ENCODE results near the gene RIPOR1. TPM values are rescaled to one million over a fixed set of nuclear protein-coding genes. Genes with fewer than 3 reads are reported as not detected.
A peak's percentile ranks its signal among the peaks of the same experiment; 100 is the strongest.
"Not testable (repeated sequence)": the region's sequence is repeated elsewhere in the genome, so short reads cannot be mapped to it uniquely, and the experiment has no call there.

RIPOR1 gene
- total RNA-seq, 1 donor from 2014 or later, result 181 TPM

DNA sequence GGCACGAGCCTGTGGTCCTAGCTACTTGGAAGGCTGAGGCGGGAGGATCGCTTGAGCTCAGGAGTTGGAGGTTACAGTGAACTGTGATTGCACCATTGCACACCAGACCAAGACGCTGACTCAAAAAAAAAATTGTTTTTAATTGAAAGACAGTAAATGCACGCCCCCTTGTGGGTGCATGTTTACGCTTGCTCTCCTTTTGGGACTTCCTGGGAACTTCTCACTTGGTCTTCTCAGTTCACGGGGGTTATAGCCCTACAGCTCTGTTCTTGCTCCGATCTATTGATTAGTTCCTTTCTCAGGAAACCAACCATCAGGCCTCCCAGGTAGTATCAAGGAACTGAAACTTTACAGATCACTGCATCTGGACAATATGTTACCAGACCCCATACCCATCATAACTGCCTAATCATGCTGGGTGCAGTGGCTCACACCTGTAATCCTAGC is 14.2 kb upstream of the RIPOR1 start:
- peak; percentile 72 for DNase-seq (ENCODE audit: extremely low read depth, low read depth, low spot score)

DNA sequence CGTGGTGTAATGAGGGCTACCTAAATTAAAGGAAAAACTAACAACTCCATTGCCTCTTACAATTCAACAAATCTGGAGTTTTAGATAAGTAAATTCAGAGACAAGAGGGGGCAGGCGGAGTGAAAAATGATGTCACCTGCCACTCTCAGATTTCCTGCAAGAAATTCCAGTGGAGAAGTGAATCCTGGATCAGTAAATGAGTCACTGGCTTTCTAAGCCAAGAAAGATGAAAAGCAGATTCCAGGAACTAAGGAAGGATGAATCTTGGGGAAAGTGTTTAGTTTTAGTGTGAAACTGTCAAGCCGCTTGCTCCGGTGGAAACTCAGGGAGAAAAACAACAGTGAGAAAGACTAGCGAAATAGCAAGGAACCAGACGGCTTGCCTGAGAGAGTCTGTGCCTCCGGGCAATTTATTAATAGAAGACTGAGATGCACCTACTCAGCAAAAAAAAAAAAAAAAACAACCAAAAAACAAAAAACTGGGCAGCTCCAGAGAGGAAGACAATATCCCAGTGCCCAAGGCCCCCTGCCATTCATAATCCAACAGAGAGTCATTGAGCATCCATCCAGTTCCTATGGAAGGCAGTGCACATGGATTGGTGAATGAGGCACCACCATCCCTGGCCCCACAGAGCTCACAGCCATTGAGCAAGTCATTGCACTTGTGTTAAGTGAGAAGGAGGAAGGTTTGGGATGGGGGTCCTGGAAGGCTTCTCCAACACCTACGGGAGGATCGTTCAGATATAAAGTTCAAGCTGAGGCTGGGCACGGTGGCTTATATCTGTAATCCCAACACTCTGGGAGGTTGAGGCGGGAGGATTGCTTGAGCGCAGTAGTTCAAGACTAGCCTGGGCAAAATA is 12.1 kb upstream of the RIPOR1 start:
- DNase-seq (ENCODE audit: extremely low read depth, low read depth, low spot score), result no peak

DNA sequence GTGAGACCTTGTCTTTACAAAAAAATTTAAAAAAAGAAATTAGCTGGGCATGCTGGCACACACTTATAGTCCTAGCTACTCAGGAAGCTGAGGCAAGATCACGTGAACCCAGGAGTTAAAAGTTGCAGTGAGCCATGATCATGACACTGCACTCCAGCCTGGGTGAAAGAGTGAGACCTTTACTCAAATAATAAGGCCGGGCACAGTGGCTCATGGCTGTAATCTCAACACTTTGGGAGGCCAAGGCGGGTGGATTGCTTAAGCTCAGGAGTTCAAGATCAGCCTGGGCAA is 11.5 kb upstream of the RIPOR1 start:
- no peak for DNase-seq (ENCODE audit: extremely low read depth, low read depth, low spot score)

DNA sequence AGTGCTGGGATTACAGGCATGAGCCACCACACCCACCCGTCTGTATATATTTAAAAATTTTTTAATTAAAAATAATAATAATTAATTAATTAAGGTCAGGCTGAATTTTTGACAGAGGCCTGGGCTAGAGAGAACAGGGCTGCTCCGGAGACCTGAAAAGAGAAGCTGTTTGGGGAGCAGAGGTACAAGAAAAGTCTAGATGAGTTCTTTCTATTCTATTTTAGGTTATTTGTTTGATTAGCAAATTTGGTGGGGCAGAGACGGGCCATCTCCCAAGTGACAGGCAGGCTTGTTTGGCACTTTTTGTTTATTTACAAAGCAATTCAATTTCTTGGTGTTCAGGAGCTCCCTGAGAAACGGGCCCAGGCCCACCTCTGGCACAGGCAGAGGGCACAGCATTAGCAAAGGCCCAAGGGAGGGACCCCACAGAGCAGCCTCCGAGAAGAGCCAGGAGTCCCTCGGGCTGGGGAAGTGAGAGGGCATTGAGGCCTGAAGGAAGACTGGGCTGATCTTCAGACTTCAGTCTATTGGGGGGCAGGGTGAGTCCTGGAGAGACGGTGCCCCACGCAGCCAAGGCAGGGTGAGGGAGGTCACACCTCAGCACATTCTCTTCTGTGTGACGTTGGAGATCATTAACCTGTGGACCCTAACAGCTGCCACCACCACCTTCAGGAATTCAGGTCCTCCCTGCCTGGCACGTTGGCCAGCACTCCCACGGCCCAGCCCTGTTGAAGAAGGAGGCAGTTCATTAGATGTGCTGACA is 10.8 kb upstream of the RIPOR1 start:
- DNase-seq (ENCODE audit: extremely low read depth, low read depth, low spot score), result no peak

DNA sequence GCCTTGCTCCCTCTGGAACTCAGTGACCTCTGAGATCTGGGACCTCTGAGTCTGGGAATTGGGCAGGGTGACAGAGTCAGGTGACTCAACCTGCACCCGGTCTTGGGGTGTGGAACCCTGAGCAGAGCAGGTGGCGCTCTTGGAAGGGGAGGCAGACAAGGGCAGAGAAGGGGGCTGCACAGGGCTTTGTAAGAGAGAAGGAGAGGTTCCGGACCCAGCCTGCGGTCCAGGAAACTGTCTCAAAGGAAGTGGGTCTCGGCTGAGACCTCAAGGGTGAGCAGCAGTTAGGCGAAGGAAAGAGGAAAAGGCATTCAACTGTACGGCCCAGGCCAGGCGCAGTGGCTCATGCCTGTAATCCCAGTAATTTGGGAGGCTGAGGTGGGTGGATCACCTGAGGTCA is 10.0 kb upstream of the RIPOR1 start:
- DNase-seq (ENCODE audit: extremely low read depth, low read depth, low spot score), result no peak

DNA sequence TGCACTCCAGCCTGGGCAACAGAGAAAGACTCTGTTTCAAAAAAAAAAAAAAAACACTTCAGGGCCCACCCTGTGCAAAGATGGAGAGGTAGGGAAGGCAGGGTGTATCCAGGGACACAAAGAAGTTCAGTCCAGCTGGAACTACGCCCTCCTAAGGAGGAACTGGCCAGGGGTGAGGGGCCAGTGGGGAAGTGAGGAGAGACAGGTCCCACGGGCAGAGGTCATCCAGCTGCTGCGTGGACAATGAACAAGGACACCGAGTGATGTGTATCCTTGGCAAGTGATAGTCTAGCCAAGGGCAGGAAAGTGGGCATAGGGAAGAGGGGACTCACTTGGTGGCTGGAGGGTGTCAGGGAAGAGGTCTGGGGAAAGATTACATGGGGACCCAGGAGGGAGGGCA is 9.4 kb upstream of the RIPOR1 start:
- DNase-seq (ENCODE audit: extremely low read depth, low read depth, low spot score), result no peak

DNA sequence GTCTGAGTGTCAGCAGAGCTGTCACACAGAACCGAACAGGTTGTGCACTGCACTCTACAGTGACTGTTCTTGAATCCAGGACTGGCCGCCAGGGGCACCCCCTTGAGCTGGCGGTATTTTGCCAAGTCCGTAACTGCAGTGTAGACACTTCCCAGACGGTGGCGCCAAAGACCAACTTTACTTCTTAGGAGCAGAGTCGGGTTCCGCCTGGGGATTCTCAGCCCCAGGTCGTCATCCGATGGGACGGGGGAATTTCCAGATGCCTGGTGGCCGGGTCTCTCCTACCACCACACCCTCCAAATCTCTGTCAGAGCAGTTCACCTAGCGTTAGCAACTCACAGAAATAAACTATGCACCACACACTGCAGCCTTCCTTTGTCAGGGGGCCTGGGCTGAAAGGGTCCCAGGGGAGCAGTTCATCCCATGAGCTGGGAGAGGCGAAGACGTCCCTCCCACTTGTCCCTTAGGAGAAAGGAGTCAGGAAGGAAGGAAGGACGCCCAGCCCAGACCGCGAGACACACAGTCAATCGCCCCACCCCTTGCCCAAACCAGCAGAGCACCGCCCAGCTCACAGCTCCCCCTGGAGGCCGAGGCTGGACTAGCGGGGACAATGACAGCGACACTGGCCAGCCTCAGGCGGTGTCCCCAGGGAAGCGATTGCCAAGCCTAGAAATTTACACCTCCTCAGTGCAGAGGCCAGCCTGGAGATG is 7.4 kb upstream of the RIPOR1 start:
- peak; percentile 92 for DNase-seq (ENCODE audit: extremely low read depth, low read depth, low spot score)

DNA sequence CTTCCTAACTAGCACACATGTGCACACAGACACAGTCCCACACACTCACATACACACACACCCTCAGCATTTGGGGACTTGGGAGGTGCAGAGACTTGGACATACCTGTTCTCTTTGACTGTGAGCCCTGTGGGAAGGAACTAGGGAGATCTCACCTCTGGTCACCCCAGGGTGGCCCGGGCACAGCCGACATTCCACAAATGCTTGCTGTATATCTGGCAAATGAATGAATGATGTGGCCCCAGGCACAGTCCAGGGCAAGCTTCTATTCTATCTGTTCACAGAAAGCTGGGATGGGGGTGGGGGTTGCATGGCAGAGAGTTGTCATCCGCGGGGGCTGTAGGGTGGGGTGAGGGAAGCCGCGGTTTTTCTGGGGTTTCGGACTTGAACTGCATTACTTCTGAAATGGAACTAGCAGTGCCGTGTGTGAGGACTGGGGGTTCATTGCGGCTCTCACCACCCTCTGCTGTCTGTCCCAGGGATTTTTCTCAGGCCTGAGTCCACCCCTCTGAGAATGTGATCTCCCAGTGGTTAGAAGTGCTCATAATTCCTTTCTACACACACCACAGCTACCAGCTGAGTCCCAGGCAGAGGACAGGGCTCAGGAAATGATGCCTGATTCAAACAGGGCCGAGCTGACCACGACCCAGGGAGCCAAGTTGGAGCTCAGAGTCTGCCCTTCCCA is 3.3 kb upstream of the RIPOR1 start:
- no peak for DNase-seq (ENCODE audit: extremely low read depth, low read depth, low spot score)

DNA sequence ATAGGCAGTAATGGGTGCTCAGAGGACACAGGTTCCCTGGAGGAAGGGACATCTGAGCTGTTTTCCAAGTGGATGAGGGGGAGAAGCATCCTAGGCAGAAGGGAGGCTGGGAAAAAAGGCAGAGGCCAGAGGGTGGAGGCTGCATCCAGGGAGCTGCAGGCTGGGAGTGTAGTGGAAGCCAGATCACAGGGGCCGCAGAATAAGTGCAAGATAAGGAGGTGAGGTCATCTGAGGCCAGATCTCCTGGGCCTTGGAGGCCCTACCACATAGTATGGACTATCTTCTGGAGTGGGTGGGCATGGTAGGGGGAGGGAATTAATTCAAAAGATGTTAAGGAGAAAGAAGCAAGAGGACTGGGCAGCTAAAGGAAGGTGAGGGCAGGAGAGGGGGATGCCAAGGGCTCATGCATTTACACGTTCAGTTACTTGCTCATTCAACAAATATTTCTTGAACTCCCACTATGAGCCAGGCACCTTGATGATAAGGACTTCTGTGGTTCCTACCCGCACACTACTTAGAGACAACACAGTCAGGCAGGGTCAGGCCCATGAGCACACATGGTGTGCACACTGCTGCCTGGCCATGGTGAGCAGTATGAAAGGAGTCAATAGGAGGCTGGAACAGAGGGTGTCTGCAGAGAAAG is 2.4 kb upstream of the RIPOR1 start:
- DNase-seq (ENCODE audit: extremely low read depth, low read depth, low spot score), result no peak

DNA sequence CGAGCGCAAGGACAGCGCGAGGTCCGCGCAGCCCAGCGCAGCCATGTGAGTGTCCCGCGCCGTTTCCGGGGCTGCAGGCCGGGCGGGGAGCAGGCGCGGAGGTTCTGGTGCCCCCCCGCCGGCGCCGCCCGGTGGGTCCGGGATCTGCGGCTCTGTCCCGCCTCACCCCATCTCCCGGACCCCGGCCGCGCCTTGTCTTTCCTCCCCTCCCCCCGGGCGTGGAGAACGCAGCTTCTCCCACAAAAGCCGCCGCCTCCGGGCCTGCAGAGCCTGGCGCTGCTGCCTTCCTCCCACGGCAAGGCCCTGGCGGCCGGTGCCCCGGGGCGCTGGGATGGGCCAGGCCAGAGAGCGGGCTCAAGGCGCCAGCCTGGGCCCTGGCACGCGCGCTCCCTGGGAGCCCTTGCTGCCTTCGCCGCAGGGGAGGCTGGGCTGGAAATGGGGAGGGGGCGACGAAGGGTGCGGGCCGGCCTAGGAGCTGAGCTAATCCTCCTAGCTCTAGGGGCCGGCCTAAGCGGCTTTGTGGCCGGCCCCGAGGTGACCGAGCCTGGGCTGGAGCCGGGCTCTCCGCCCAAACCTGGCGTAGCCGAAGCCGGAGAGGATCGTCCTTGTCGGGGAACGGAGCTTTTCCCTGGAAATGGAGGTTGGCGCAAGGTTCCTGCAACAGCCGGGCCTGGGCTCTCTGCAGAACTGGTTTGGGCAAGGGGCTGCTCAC is 397 bp downstream of the RIPOR1 start:
- DNase-seq (ENCODE audit: extremely low read depth, low read depth, low spot score), result no peak

DNA sequence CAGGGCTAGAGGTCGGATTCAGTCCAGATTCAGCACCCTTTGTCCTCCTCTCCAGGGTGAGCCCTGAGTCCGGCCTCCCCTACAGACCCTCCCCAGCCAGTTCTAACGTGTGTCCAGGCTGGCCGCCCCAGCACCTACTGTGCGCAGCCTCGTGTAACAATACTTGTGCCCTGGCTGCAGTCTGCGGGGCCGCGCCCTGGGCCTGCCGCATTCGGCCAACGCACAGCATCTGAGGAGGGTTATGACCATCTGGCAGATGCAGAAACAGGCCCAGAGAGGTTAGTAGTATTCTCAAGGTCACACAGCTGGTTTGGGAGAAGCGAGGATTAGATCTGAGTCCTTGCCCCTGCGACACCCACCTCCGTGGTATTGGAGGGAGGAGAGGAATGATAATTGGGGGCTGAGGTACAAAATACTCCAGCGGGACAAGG is 968 bp downstream of the RIPOR1 start:
- DNase-seq (ENCODE audit: extremely low read depth, low read depth, low spot score), result no peak

DNA sequence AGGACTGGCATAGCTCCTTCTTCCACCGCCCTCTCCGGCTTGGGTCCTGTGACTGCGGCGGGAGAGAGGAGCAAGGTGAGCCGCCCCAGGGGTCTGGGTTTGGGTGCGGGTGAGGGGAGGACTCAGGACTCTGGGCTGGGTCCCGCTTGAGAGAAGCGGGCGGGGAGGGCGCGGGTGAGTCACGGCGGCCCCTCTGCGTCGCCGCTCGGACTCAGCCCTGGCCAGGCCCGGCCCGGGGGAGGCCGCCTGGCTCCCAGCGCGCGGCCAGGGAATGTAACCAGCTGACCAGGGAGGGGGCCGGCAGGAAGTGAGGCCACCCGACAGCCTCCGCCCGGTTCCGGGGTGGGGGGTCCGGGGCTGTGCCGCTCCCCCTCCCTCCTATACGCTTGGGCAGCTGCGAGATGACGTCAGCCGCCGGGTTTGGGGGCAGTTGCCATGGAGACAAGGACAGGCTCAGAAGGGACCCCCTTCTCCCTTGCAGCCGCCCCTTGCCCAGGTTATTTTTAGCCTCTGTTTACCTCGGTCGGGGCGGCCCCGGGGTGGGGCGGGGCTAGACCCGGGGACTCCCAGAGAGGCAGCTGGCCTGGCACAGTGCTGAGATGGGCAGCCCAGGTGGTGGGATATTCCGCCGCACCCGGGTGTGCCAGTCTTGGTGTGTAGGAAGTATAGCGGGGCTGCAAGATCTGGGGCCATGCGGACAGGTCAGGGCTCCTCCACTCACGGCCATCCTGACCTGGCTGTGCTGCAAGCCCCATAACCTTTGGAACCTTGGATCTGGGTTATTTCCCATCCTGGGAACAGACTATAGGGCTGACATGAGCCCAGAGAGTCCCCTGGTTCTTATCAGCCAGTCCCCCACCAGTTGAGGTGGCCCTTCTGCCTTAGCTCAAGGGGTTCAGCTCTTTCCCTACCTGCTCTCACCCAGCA is 1.6 kb downstream of the RIPOR1 start:
- no peak for DNase-seq (ENCODE audit: extremely low read depth, low read depth, low spot score)

DNA sequence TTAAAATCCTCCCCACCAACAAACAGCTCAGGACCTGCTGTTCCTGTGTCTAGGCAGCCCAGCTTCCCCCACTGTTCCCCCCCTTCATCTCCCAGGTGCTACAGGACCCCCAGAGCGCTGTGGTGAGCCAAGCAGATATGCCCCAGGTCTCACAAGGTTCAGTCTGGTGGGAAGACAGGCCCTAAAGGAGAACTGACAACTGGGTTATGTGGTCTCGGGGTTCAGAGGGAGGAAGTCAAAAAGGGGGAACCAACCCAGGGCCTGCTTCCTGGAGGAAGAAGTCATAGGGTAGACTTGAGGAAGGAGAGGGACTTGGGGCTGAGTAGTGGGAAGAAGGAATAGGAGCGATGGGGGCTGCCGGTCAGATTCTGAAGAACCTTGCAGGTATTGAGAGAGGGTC is 2.6 kb downstream of the RIPOR1 start:
- no peak for DNase-seq (ENCODE audit: extremely low read depth, low read depth, low spot score)

DNA sequence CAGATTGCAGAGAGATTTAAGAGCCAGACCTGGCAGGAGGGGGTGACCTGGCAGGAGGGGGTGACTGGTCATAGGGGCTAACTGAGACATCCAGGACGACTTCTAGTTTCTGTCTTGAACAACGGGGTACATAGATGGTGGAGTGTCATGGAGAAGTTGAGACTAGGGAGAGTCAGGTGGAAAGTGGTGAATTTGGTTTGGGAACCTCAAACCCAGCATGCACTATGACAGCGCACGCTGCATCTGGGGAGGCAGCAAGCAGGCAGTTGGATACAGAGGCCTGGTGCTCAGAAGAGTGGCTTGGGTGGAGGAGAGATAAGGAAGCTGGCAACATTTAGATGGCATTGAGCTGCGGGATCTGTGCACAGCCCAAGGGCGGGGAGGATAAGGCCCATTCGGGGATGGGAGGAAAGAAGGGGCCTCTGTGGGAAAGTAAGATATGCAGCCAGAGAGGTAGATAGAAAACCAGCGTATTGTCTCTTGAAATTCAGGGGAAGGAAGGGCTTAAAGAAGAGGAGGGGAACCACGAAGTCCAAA is 4.5 kb downstream of the RIPOR1 start:
- no peak for DNase-seq (ENCODE audit: extremely low read depth, low read depth, low spot score)

DNA sequence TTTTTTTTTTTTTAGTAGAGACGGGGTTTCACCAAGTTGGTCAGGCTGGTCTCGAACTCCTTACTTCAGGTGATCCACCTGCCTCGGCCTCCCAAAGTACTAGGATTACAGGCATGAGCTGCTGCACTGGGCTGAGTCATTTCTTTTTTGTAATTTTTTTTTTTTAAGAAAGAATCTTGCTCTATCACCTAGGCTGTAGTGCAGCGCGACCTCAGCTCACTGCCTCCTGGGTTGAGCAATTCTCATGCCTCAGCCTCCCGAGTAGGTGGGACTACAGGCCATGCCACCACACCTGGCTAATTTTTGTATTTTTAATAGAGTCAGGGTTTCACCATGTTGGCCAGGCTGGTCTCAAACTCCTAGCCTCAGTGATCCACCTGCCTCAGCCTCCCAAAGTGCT is 5.4 kb downstream of the RIPOR1 start:
- DNase-seq (ENCODE audit: extremely low read depth, low read depth, low spot score), result not testable (repeated sequence)

DNA sequence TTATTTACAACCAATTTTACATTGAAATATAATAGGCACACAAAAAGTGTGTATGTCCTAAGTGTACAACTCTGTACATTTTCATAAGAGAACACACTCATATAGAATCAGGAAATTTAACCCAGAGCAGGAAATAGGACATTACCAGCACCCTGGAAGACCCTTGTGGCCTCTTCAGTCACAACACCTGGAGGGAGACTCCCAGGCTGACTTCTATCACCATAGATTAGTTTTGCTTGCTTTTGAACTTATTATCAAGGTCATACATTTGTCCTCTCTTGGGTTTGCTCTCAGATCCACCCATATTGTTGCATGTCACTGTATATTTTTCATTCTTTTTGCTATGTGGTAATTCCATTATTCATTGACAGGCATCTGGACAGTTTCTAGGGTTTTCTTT is 5.8 kb downstream of the RIPOR1 start:
- DNase-seq (ENCODE audit: extremely low read depth, low read depth, low spot score), result no peak

DNA sequence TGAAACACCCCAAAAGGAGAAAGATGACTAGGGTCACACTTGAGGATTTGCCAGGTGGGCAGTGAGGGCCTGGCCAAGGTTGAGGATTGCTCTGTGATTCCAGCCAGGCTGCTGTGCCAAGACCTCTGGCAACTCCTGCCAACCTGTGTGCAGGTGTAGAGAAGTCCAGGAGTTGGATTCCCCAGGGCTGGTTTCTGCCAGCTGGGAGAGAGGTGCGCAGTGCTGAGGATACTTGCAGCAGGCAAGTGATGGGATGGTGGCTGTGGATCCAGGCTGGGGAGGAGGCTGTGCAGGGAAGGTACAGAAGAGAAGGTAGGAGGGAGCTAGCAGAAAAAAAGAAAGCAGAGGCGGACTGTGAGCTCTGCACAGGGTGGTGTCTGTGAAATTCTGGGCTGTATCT is 6.6 kb downstream of the RIPOR1 start:
- no peak for DNase-seq (ENCODE audit: extremely low read depth, low read depth, low spot score)

DNA sequence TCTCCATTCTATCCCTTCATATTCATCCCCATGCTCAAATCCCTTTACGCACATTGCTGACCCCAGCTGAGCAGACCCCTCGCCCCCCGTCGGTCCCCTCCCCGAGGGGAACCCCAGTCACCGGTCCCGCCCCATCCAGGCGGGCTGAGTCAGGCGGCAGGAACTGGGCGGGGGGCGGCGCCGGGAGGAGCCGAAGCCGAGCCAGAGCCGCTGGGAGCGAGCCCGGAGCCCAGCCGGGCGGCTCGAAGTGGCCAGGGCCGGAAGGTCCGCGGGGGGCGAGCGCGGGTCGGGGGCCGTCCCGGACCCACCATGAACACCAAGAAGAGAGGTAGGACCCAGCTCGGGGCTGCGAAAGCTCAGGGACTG is 8.6 kb downstream of the RIPOR1 start:
- no peak for DNase-seq (ENCODE audit: extremely low read depth, low read depth, low spot score)
